ENCODE data around the gene IFNA17. TPM values are rescaled to one million over a fixed set of nuclear protein-coding genes. Genes with fewer than 3 reads are reported as not detected.
A peak's percentile ranks its signal among the peaks of the same experiment; 100 is the strongest.

IFNA17 gene
- total RNA-seq, 3 donors from 2014 or later (not counting 1 experiment from before 2014, with no cell fraction given) = not detected

DNA sequence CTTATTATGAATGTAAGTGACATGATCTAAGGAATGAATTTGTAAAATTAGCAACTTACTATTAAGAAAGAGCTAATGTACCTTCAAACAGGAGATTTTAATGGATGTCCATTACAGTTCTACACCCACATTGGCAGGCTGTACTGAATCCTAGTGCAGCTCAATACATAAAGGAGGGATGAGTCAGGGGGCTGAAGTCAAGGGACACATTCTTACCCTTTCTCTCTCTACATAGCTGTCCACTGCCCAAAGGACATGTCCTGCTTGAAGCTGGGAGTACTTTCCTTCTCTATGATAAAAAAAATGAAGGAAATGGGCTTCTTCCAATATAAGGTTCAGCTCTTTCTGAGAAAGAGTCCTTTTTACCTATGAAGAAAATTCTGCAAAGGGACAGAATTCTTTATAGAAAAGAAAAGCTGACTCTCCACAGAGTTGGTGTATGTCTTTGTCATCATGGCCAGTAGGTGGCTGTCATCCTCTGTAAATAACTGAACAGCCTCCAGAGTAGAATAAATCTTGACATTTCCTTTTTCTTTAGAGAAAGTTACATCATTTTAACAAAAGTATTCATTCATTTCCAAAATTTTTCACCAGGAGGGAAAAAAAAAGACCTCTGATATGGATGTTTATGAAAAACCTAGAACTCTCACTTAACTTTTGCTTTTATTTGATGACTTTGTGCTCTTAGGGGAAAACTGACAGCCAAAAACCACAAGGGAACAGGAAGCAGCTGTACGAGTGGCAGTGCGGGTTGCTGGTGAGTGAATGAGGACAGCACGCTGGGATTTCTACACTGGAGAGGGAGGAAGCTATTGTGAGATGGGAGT, 24.9 kb upstream of the IFNA17 start:
- DNase-seq = peak in 1 of 2 donors; percentile 46
- peak overlapping the region in 1 of 2 donors; percentile 7 for H3K27ac Mint-ChIP-seq
- H3K27ac ChIP-seq (ENCODE audit: low read length) = no peak overlapping the region

DNA sequence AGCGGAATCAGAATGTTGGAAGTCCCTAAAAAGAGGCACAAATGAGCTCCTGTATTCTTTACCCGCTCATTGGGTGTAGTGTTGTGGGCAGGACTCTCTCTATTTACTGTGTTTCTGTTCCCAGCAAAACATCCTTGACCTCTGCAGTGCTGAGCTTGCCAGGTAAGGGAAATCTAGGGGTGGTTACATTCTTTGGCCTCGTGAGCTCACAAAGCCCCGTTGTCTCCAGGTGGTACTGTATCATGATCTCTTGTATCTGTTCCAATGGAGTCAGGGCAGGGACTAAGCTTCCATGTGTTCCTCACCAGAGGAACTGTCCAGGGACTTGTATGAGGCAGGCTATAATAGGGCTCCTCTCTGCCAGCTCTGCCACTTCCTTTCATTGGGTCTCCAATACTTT, 23.6 kb upstream of the IFNA17 start:
- DNase-seq = no peak
- no peak overlapping the region for H3K4me3 ChIP-seq (ENCODE audit: low read length)
- Mint-ChIP-seq H3K9me3 (no peaks in the 10 kb centered on the region), H3K4me3 (no peak overlapping the region), H3K27me3 (ENCODE audit: low read depth in 2 of 2) (peaks cover 12 to 31% of the 10 kb centered on the region in 2 donors), H3K27ac (no peak overlapping the region), H3K4me1 (peaks cover 23 to 24% of the 10 kb centered on the region in 2 donors), H3K36me3 (no peaks in the 10 kb centered on the region)
- intact Hi-C loops (cut with micrococcal nuclease) = no loop called here
- H3K9me3 ChIP-seq (ENCODE audit: control insufficient read depth, insufficient read depth, low read length) = no peaks in the 10 kb centered on the region
- H3K27ac ChIP-seq (ENCODE audit: low read length) = no peak overlapping the region
- no peaks in the 10 kb centered on the region for H3K27me3 ChIP-seq (ENCODE audit: control insufficient read depth, insufficient read depth, low read length)
- 69% methylated on average over 4 of the region's 4 CpGs for WGBS (ENCODE audit: insufficient coverage)
- H3K4me1 ChIP-seq (ENCODE audit: control insufficient read depth, insufficient read depth, low read length) = peaks cover 15% of the 10 kb centered on the region
- no peaks in the 10 kb centered on the region for H3K36me3 ChIP-seq (ENCODE audit: control insufficient read depth, insufficient read depth, low read length)
- ATAC-seq = no peak
- TF ChIP-seq CTCF (IDR thresholded peaks at IDR 0.05) = no peak

More for the DNA sequence above, 24.9 kb upstream of the IFNA17 start:
- no peaks in the 10 kb centered on the region for H3K9me3 ChIP-seq (ENCODE audit: control insufficient read depth, insufficient read depth, low read length)
- peak; percentile 45 for TF ChIP-seq CTCF (IDR thresholded peaks at IDR 0.05)
- H3K36me3 ChIP-seq (ENCODE audit: control insufficient read depth, insufficient read depth, low read length) = no peaks in the 10 kb centered on the region
- 0% methylated on average over 3 of the region's 3 CpGs for whole genome bisulfite sequencing (ENCODE audit: insufficient coverage)
- H3K27me3 Mint-ChIP-seq (ENCODE audit: low read depth in 2 of 2) = peaks cover 12 to 31% of the 10 kb centered on the region in 2 donors
- ATAC-seq = peak; percentile 51 to 59 (median 55)
- H3K4me1 Mint-ChIP-seq = peaks cover 24% of the 10 kb centered on the region in 2 donors
- no peaks in the 10 kb centered on the region for H3K36me3 Mint-ChIP-seq
- no peaks in the 10 kb centered on the region for H3K9me3 Mint-ChIP-seq
- H3K4me1 ChIP-seq (ENCODE audit: control insufficient read depth, insufficient read depth, low read length) = peaks cover 15% of the 10 kb centered on the region
- H3K27me3 ChIP-seq (ENCODE audit: control insufficient read depth, insufficient read depth, low read length) = no peaks in the 10 kb centered on the region
- no peak overlapping the region for H3K4me3 ChIP-seq (ENCODE audit: low read length)
- intact Hi-C loops (cut with micrococcal nuclease) = no loop called here
- H3K4me3 Mint-ChIP-seq = peak overlapping the region; percentile 38

GRCh38 chr9:21251190-21251589, 23.2 kb upstream of the IFNA17 start:
- Mint-ChIP-seq H3K4me1 (peaks cover 19% of the 10 kb centered on the region in 2 donors), H3K27ac (no peak overlapping the region), H3K4me3 (no peak overlapping the region), H3K9me3 (no peaks in the 10 kb centered on the region), H3K36me3 (no peaks in the 10 kb centered on the region), H3K27me3 (ENCODE audit: low read depth in 2 of 2) (peaks cover 12 to 31% of the 10 kb centered on the region in 2 donors)
- WGBS (ENCODE audit: insufficient coverage) = 65% methylated on average over 1 of the region's 1 CpG
- H3K4me1 ChIP-seq (ENCODE audit: control insufficient read depth, insufficient read depth, low read length) = peaks cover 14% of the 10 kb centered on the region
- TF ChIP-seq CTCF (IDR thresholded peaks at IDR 0.05) = no peak
- intact Hi-C loops (cut with micrococcal nuclease) = no loop called here
- H3K27ac ChIP-seq (ENCODE audit: low read length) = no peak overlapping the region
- H3K36me3 ChIP-seq (ENCODE audit: control insufficient read depth, insufficient read depth, low read length) = no peaks in the 10 kb centered on the region
- H3K4me3 ChIP-seq (ENCODE audit: low read length) = no peak overlapping the region
- H3K27me3 ChIP-seq (ENCODE audit: control insufficient read depth, insufficient read depth, low read length) = no peaks in the 10 kb centered on the region
- ATAC-seq (no peak), DNase-seq (no peak)
- no peaks in the 10 kb centered on the region for H3K9me3 ChIP-seq (ENCODE audit: control insufficient read depth, insufficient read depth, low read length)

Data from natural killer cell (primary cell).